CD4-positive, alpha-beta T cell treated with Interleukin-21 for 1 hour (primary cell): Measurements from ENCODE around the gene ANKRD60.

Experiments
- DNase-seq: peaks from one replicate; pipeline ENCODE4 v3.0.0-alpha.2; 2020

The ANKRD60 gene, protein sequence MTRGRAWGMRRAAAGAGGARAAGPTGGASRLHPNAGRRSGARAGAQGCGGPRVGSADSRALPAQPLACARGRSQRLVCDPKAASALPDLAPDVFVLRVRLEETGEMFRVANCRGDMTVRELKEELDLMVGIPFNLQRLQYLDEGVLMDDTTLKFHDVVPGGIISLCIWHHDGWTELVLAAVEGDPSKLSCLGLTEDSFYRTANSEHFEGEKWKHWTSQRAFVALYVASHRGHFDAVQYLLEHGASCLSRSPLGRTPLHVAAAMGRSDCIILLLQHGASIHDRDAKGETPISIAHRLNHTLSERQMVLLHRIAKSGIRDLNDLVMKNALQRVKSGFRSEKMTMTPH

DNA sequence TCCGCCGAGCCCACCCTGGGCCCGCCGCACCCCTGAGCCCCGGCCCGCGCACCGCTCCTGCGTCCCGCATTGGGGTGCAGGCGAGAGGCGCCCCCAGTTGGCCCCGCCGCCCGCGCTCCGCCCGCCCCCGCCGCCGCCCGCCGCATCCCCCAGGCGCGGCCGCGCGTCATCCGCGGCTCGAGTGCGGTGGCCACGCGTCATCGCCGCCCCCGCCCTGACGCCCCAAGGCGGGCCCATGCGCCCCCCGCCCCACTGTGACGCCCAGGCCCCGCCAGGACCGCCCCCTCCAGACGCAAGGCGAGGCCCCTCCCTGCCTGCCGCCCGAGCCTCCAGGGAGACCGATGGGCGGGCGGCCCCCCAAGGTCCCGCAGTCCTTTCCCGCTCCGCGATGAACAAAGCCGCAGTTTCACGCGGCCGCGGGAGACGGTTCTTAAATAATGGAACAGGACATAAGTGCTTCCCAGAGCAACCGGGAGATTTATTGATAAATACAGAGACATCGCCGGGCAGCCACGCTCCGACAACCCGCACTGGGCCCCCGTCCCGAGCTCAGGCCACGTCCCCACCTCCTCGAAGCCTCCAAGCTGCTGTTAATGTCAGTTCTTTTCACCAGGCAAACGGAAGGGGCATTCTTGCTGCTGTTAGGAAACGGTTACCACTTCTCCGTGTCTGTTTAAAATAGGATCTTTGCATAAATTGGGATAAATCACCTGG lies at the start of gene ANKRD60:
TSS of gene ANKRD60 (minus strand) at position 170 of the 714 bp plus-strand sequence. CDS start at position 170, 0 bp downstream.
- peak; percentile 34 for DNase-seq

DNA sequence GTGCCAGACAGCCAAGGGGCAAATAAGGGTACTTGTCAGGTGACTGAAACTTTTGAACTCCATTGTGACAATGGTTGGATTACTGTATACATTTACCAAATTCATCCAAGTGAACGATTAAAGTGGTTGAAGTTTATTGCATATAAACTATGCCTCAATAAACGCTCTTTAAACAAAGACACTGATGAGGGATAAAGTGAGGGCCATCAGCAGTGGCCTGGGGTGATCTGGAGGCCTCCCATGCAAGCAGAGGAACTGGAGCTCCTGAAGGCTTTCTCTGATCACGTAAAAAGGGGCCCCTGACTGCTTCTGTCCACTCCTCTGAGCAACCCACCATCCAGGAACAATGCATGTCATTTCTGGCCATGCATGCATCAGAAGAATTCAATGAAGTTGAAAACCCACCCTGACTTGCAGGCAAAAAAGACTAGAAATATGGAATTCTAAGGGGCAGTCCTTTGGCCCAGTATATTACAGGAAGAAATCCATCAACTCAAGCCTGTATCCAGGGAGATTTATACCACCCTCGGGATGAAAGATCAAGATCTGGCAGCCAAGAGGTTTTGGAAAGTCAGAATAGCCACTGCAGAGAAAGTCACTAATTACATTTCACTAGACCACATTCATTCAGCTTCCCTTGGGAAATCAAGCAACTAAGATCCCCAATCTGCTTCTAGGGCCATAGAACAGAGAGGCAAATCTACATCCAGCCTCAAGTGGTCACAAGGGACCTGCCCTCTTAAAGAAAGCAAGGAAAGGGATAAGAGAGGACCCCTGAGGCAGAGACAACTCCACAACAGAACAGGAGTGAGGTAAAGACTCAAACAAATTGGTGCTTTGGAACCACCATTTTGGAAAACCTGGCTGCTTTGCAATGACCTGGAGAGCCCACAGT lies 49.4 kb upstream of the ANKRD60 start:
- no peak for DNase-seq

DNA sequence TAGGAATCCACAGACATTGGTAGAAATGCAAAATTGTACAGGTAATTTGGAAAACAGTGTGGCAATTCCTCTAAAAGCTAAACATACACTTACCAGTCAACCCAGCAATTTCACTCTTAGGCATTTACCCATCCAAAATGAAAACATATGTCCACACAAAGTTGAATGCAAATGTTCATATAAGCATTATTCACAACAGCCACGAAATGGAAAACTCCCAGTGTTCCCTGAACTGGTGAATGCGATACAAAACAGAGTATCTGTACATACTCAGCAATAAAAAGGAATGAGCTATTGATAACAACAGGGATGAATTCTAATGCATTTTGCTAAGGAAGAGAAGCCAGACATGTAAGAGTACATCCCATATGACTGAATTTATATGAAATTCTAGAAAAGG lies 48.7 kb upstream of the ANKRD60 start:
- no peak for DNase-seq

DNA sequence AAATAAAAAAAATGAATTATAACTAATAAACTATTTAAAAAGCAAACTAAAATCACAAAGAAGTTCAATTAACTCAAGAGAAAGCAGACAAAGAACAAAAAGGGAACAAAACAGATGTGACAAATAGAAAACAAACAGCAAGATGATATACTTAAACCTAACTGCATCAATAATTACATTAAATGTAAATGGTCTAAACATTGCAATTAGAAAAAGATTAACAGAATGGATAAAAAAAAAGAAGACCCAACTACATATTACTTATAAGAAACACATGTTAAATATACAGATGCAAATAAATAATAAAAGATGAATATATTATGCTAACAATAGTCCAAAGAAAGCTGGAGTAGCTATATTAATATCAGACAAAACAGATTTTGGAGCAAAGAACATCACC lies 45.9 kb upstream of the ANKRD60 start:
- DNase-seq = no peak

DNA sequence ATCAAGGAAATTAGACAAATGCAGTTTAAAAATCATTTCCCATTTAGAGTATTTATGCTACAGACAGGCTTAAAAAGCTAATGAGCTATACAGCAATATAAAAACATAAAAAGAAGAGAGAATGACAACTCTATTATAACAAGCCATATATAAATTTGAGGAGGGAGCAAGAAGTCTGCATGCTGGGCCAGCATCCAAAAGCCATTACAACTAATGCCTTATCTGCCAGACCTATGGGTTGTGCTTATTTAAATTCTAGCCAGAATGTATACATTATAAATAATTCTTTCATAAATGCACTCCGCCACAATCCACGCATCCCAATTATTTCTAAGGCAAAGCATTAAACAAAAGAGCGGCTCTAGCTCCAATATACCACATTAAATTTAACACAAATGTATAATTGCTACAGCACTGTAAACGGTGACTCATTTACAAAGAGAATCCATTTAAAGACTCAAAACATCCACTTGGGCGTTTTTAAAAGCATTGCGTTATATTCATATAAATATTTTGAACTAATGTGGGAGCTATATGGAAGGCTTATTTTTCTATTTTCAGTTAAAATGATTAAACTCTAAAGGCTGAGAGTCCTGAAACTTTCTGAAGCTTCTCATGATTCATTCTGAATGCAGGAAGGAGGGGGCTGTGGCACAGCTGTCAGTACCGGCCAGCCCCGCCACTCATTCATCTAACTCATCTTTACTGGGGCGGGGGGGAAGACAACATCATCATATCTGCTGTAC lies 43.3 kb upstream of the ANKRD60 start:
- no peak for DNase-seq

DNA sequence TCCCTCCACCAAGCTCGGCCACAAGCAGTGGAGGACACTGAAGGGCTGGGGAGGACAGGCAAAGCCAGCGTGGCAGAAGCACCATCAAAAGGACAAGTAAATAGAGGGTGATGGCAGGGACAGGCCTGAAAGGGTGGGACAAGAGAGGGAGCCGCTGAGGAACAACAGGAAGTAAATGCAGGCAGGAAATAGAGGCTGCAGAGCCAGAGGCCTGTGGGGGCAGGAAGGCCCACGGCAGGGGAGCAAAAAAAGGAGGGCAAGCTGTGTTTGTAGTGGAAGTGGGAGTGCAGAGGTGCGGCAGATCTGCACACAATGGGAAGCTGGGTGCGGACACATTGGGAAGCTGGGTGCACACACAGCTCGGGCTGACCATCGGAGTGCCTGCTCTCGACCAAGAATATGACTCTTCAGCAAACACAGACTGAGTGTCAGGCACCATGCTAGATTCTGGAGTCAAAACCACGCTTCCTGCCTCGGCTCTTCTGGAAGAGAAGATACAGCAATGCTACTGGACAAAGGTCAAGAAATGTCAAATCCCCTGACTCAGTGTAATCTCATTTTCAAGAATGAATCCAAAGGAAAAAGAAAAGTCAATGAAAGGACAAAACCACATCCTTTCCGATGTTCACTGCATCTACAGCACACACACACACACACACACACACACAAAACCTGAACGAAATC lies 40.6 kb upstream of the ANKRD60 start:
- DNase-seq = no peak

DNA sequence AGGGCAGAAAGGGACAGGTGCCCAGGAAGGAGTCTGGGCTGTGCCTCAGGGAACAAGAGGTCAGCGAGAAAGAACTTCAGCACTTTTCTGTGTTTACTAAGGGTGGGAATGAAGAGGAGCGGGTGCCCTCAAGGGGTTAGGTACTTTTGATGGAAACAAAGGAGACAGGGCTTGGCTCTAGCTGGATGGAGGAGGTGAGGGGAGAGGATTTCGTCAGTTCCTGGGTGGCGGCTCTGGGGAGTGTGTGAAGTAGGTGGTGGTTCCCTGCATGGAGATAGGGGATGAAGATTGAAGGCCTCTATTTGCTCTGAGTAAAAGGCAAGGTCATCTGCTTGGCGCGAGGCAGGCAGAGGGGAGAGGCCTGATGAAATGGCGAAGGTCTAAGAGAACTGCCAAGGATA lies 40.0 kb upstream of the ANKRD60 start:
- no peak for DNase-seq

DNA sequence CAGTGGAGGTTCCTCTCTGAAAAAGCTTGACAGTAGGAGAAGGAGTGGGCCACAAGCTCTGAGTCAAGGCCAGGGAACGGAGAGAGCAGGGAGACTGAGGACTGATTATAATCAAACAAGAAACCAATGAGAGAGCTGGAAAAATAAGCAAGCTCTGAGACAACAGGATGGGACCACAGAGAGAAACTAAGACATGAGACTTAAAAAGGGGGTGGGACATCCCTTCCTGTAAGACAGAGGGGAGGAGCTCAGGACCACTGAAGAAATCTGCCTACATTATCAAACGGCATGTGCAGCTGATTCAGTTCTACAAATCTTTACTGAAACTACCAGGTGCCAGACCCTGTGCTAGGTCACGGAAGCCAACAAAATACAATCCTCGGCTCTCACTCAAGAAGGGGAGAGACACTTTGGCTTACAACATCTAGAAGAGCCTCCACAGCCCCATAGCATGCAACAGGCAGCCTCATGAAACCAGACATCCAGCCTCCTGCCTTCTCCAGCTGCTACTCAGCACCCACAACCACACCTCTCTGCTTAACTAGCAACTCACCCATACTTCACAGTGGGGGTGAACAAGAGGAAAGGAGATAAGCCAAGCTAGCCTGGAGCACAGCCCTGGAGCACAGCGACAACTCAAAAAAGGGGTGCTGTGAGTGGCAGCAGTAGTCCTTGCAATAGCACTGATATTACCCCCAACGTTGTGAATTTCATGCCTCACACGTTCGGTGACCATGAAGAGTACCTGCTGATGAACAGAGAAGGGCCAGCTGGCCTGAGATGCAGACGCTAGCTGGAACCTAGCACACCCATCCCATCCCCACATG lies 39.1 kb upstream of the ANKRD60 start:
- DNase-seq = no peak

DNA sequence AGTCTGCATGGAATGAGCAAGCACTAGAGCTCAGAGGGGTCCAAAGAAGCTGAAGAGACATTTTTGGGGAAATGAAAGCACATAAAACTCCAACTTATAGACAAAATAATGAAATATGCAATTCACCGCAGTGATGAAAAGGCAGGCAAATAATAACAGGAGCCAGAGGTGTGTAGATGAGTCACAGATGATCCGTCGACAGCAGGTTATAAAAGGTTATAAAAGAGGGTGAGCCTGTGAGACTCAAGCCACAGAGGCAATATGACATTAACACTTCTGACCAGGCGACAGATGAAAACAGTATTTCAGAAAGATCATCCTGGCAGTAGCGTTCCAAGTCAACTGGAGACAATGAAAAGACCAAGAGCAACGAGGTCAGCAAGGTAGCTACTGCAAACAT lies 35.8 kb upstream of the ANKRD60 start:
- DNase-seq = no peak

DNA sequence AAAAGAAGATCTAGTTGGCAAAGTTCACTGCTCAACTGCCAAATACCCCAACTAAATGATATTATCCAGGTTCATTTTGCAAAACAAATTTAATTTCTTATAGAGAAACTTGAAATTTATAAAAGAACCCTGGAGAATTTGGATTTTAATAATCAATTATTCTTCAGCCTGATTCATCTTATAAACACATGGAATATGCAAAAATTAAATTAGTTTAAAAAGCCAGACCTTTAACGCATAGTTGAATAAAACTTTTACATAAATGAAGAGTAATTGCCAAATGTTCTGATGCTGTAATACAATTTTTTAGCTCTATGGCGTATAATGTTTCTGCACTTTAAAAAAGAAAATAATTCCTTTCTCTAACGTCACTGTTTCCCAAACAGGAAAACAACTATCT lies 33.2 kb upstream of the ANKRD60 start:
- DNase-seq = no peak

DNA sequence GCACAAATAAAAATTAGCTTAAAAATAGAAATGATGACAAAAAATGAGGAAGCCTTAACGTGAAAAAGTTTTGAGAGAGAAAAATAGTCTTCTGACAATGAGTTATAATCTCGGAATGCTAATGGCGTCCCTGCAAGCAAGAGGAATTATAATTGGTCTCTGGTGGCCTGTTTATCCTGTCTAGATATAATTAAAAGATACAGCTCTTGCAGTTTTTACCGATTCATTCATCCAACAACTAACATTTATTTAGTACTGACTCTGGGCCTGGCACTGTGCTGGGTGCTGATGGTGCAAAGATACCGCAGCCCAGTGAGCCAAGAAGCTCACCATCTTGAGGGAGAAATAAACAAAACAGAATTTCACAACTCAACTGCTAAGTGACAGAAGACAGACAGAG lies 31.6 kb upstream of the ANKRD60 start:
- no peak for DNase-seq

DNA sequence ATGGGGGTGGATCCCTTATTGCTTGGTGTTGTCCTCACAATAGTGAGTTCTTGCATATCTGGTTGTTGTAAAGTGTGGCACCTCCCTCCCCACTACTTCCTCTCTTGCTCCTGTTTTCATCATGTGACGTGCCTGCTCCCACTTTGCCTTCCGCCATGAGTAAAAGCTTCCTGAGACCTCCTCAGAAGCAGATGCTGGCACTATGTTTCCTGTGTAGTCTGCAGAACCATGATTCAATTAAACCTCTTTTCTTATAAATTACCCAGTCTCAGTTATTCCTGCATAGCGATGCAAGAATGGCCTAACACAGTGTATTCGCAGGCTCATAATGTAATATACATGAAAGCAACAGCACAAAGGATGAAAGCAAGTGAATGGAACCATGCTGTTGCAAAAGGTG lies 28.4 kb upstream of the ANKRD60 start:
- no peak for DNase-seq

DNA sequence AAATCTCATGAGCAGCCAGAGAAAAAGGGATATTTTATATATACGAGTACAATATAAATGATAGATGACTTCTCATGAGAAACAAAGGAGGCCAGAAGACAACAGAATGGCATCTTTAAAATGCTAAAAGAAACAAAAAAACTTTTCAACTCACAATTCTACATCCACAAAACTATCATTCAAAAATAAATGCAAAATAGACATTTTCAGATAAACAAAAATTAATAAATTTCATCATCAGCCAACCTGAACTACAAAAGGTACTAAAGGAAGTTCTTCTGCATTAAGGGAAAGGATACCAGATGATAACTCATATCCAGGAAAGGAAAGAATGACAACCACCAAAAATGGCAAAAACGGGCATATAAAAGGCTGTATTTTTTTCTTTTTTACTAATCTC lies 27.9 kb upstream of the ANKRD60 start:
- no peak for DNase-seq

DNA sequence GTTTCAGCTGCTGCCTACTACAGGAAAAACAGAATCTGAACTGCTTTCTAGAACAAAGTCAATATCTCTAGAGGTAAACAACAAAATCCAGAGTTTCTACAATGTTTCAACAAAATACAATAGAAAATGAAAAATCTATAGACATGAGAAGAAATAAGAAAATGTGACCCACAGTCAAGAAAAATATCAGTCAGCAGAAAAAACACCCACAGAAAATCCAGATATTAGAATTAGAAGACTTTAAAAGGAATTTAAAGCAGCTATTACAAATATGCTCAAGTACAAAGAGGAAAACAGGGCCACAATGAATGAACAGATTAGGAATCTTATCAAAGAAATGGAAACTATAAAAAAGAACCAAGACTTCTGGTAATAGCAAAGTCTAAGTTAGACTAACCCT lies 26.4 kb upstream of the ANKRD60 start:
- no peak for DNase-seq

DNA sequence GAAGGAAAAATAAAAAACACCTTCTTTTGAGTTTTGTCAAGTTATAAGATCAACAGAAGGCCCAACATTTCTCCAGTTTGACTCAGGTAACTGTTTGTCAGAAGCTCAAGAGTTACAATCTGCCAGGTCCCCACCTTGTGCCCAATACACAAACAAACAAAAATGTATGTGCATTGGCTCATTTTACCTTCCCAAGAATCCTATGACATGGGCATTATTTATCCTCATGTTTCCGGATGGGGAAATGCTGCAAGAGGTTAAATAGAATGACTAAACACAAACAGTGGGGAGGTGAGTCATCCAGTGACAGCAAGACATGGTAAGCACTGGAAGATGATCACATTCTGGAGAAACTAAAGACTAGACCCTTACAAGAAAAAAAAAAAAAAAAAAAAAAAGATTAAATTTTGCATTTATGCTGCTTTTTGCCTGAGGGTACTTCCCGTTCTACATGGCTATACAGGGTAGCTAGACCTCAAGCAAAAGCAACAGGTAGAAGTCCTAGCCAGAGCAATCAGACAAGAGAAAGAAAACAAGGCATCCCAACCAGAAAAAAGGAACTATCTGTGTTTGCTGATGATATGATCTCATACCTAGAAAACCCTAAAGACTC lies 23.6 kb upstream of the ANKRD60 start:
- DNase-seq = no peak

DNA sequence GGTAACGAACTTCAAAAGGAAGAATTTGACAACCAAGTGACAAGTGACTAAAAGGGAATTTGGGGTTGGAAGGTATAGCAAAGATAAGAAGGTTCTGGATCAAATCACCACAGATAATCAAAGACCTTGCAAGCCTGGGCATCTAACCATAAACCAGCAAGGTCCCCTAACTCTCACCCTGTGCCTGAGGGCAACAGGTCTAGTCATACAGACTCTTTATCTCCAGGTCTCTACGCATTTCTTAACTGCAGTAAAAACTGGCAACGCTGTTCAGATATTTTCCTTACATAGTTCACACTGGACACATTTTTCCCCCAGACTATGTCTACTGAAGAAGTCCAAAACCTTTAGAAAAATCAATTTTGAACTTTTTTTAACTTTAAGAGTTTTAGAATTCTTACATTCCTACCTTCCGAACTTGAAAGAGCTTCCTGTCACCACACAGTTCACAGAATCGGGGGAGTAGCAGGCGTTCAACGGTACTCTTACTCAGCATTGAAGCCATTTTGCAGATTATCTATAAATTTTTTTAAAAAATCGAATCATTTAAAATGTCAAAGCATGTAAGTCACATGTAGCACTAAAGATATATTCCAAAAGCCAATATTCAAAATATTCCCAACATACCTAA lies 23.0 kb upstream of the ANKRD60 start:
- DNase-seq = no peak

DNA sequence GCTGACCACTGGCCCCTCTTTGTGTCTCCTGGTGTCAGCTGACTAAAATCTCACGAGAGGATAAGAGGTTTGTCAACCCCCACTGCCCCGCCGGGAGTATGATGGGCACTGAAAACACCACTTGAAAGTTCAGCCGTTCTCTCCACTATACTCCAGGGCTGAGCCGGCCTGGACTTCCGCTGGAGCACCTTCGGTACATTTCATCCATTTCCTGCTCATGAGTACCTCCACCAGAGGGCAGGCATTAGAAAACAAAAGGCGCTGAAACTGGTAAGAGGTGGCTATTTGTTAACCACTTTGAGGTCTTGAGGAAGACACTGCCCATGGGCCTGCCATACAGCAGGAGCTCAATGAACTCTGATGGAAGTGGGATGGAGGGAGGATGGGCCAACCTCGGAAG lies 17.9 kb upstream of the ANKRD60 start:
- no peak for DNase-seq

DNA sequence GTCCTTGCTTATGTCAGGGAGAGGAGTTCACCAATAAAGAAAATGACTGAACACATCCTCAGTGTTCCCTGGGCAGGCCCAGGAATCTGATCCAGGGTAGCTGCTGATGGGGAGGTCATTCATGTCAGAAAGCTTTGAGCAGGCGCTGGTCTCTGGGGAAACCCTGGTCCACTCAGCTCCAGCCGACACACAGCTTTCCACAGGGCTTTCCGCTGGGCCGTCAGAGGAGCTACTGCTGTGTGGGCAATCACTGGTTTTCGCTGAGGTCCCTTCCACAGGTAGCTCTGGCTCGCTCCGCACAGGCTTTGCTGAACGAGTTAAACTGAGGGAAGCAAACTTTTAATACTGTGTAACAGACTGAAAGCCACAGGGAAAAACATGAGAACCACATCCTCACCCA lies 17.5 kb upstream of the ANKRD60 start:
- DNase-seq = no peak

DNA sequence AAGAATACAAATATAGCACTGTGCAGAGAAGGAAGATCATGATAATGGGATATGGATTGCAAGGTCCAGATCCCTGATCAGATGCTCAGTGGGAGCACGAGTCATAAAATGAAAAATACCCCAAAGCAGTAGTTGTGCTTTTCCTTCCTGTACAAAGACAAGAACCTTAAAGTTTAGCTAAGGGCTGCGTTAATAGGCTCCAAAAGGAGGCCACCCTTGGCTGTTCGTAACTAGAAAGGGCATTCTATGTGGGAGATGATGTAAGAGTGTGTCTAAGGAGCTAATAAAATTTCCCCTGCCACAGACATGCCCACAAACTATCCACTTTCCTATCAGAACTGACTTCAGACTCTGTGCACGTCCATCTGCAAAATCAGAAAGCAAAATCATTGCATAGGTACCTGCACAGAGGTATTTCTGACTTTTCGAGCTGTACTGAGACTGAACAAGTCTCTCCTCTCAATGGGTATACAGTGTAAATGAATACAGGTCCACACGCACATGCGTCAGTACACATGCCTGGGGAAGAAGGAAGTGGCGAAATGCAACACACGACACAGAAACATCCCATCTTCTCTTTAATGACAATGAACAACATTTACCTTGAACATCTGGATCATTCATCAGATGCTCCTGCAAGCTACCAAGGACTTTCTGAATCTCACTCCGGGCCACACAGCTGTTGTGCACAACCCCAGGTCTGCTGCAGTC lies 16.9 kb upstream of the ANKRD60 start:
- DNase-seq = no peak
